H9 (cell line): ENCODE measurements around the gene MDFIC. TPM values are rescaled to one million over a fixed set of nuclear protein-coding genes. Genes with fewer than 3 reads are reported as not detected.

Source experiments
- DNase-seq: peaks from one replicate; pipeline ENCODE4 v3.0.0-alpha.2; 2017
- H2AFZ ChIP-seq: one replicate; pipeline ENCODE4 v1.6.1; 2013; ENCODE audit warnings: mild to moderate bottlenecking, low read length, control low read depth, moderate library complexity
- H2AK5ac ChIP-seq: 2 replicates; pipeline ENCODE4 v1.6.1; 2013; ENCODE audit warnings: low read length, control low read depth, mixed read lengths; ENCODE audit not compliant: insufficient read length
- H2BK120ac ChIP-seq: one replicate; pipeline ENCODE4 v1.6.1; 2013; ENCODE audit warnings: low read depth, mild to moderate bottlenecking, low read length, control low read depth, inconsistent platforms; ENCODE audit not compliant: poor library complexity, severe bottlenecking
- H2BK12ac ChIP-seq: 2 replicates; pipeline ENCODE4 v1.6.1; 2013; ENCODE audit warnings: low read length, control low read depth, mixed read lengths, low read depth; ENCODE audit not compliant: insufficient read length
- H2BK15ac ChIP-seq: 2 replicates; pipeline ENCODE4 v1.6.1; 2013; ENCODE audit warnings: low read depth, low read length, control low read depth
- H2BK20ac ChIP-seq: one replicate; pipeline ENCODE4 v1.6.1; 2013; ENCODE audit warnings: low read depth, mild to moderate bottlenecking, low read length, control low read depth, inconsistent platforms; ENCODE audit not compliant: poor library complexity, severe bottlenecking
- H2BK5ac ChIP-seq: 2 replicates; pipeline ENCODE4 v1.6.1; 2013; ENCODE audit warnings: low read length, control low read depth, mixed read lengths; ENCODE audit not compliant: insufficient read length
- H3K14ac ChIP-seq: 2 replicates; pipeline ENCODE4 v1.6.1; 2013; ENCODE audit warnings: low read length, control low read depth; ENCODE audit not compliant: insufficient read depth
- H3K18ac ChIP-seq: 2 replicates; pipeline ENCODE4 v1.6.1; 2013; ENCODE audit warnings: low read depth, mild to moderate bottlenecking, mixed read lengths, low read length, control low read depth; ENCODE audit not compliant: insufficient read length
- H3K23ac ChIP-seq: 2 replicates; pipeline ENCODE4 v1.6.1; 2013; ENCODE audit warnings: low read length, control low read depth, mixed read lengths, low read depth; ENCODE audit not compliant: insufficient read length
- H3K23me2 ChIP-seq: 2 replicates; pipeline ENCODE4 v1.6.1; 2013; ENCODE audit warnings: low read depth, mild to moderate bottlenecking, mixed read lengths, low read length, control low read depth; ENCODE audit not compliant: insufficient read length, poor library complexity, severe bottlenecking
- H3K27ac ChIP-seq: 2 replicates; pipeline ENCODE4 v1.5.1; 2013; ENCODE audit warnings: low read length, control low read depth, mixed read lengths, low read depth; ENCODE audit not compliant: insufficient read length
- H3K27me3 ChIP-seq: 2 replicates; pipeline ENCODE4 v1.6.1; 2013; ENCODE audit warnings: low read length, control low read depth, inconsistent platforms; ENCODE audit not compliant: insufficient read depth
- H3K4ac ChIP-seq: 2 replicates; pipeline ENCODE4 v1.6.1; 2013; ENCODE audit warnings: low read depth, mild to moderate bottlenecking, control low read depth, inconsistent platforms, low read length, moderate library complexity
- H3K4me1 ChIP-seq: 2 replicates; pipeline ENCODE4 v1.6.1; 2013; ENCODE audit warnings: low read length, control low read depth, inconsistent platforms; ENCODE audit not compliant: insufficient read depth
- H3K4me2 ChIP-seq: 2 replicates; pipeline ENCODE4 v1.6.1; 2013; ENCODE audit warnings: low read length, control low read depth, mixed read lengths; ENCODE audit not compliant: insufficient read length, insufficient read depth
- H3K56ac ChIP-seq: 2 replicates; pipeline ENCODE4 v1.6.1; 2013; ENCODE audit warnings: low read depth, mild to moderate bottlenecking, mixed read lengths, low read length, control low read depth; ENCODE audit not compliant: insufficient read length
- H3K79me1 ChIP-seq: 2 replicates; pipeline ENCODE4 v1.6.1; 2013; ENCODE audit warnings: low read depth, mild to moderate bottlenecking, moderate library complexity, low read length, control low read depth, inconsistent platforms; ENCODE audit not compliant: insufficient read depth, poor library complexity, severe bottlenecking
- H3K79me2 ChIP-seq: 2 replicates; pipeline ENCODE4 v1.6.1; 2013; ENCODE audit warnings: low read length, control low read depth, inconsistent platforms; ENCODE audit not compliant: insufficient read depth
- H3K9ac ChIP-seq: 2 replicates; pipeline ENCODE4 v1.6.1; 2013; ENCODE audit warnings: low read length, control low read depth, mixed read lengths; ENCODE audit not compliant: insufficient read length; ENCODE audit errors: extremely low read depth
- H3K9me3 ChIP-seq: one replicate; pipeline ENCODE4 v1.6.1; 2013; ENCODE audit warnings: low read depth, low read length, inconsistent platforms; ENCODE audit not compliant: control insufficient read depth
- H3T11ph ChIP-seq: one replicate; pipeline ENCODE4 v1.6.1; 2013; ENCODE audit warnings: mild to moderate bottlenecking, low read length, control low read depth, inconsistent platforms
- H4K20me1 ChIP-seq: one replicate; pipeline ENCODE4 v1.6.1; 2013; ENCODE audit not compliant: control insufficient read depth, insufficient read length, insufficient read depth
- H4K5ac ChIP-seq: 2 replicates; pipeline ENCODE4 v1.6.1; 2013; ENCODE audit warnings: low read depth, mild to moderate bottlenecking, mixed read lengths, low read length, control low read depth; ENCODE audit not compliant: insufficient read length
- H4K8ac ChIP-seq: replicated peaks from 2 replicates; pipeline ENCODE4 v1.6.1; 2013; ENCODE audit warnings: low read length, control low read depth, mixed read lengths, low read depth; ENCODE audit not compliant: insufficient read length
- H4K91ac ChIP-seq: 2 replicates; pipeline ENCODE4 v1.6.1; 2013; ENCODE audit warnings: low read depth, mild to moderate bottlenecking, moderate library complexity, mixed read lengths, low read length, control low read depth; ENCODE audit not compliant: insufficient read length
- H3K27ac Mint-ChIP-seq, 3 experiments: 2 replicates in 2 of 3; 3 replicates in 1 of 3; pipeline ENCODE4 v1.8.0; 2020 to 2021; ENCODE audit warnings: mixed read lengths in 3 of 3, mild to moderate bottlenecking in 1 of 3, moderate library complexity in 1 of 3
- H3K27me3 Mint-ChIP-seq: 2 replicates; pipeline ENCODE4 v1.8.0; 2021; ENCODE audit warnings: low read depth, mild to moderate bottlenecking, moderate library complexity, mixed read lengths
- H3K36me3 Mint-ChIP-seq, 3 experiments: 2 replicates in 2 of 3; 3 replicates in 1 of 3; pipeline ENCODE4 v1.8.0; 2020 to 2021; ENCODE audit warnings: low read depth in 3 of 3, mixed read lengths in 3 of 3; ENCODE audit not compliant: insufficient read depth in 1 of 3
- H3K4me1 Mint-ChIP-seq, 2 experiments: 2 replicates each; pipeline ENCODE4 v1.8.0; 2020; ENCODE audit warnings: mixed read lengths in 2 of 2
- H3K4me3 Mint-ChIP-seq, 2 experiments: 2 replicates in 1 of 2; 3 replicates in 1 of 2; pipeline ENCODE4 v1.8.0; 2020 to 2021; ENCODE audit warnings: mild to moderate bottlenecking in 2 of 2, mixed read lengths in 2 of 2, moderate library complexity in 1 of 2
- H3K9me3 Mint-ChIP-seq, 2 experiments: 2 replicates in 1 of 2; 3 replicates in 1 of 2; pipeline ENCODE4 v1.8.0; 2020; ENCODE audit warnings: mild to moderate bottlenecking in 2 of 2, mixed read lengths in 2 of 2, moderate library complexity in 1 of 2
- WGBS: extraction: QIAGEN DNeasy Blood & Tissue Kit; methylation state at CpG from one replicate; pipeline ENCODE4 v1.1.7; 2013; ENCODE audit warnings: missing lambda C conversion rate, low lambda C conversion rate, mixed read lengths; ENCODE audit not compliant: insufficient read length; ENCODE audit errors: extremely low coverage; 5-methylcytosine and 5-hydroxymethylcytosine counted together
- total RNA-seq: library from RNA; stranded (reverse); gene quantifications from 2 replicates; pipeline ENCODE4 v1.2.1, GENCODE V29; 2021
- TF ChIP-seq, protein P1 (sequence below): fragments of 200-600 bp; sonication (generic); conservative IDR thresholded peaks from 3 replicates; pipeline ENCODE4 v1.8.0; 2021; ENCODE audit warnings: antibody characterized with exemption, mild to moderate bottlenecking

Gene MDFIC
- total RNA-seq, 1 experiment from 2014 or later = 2.0 TPM

DNA sequence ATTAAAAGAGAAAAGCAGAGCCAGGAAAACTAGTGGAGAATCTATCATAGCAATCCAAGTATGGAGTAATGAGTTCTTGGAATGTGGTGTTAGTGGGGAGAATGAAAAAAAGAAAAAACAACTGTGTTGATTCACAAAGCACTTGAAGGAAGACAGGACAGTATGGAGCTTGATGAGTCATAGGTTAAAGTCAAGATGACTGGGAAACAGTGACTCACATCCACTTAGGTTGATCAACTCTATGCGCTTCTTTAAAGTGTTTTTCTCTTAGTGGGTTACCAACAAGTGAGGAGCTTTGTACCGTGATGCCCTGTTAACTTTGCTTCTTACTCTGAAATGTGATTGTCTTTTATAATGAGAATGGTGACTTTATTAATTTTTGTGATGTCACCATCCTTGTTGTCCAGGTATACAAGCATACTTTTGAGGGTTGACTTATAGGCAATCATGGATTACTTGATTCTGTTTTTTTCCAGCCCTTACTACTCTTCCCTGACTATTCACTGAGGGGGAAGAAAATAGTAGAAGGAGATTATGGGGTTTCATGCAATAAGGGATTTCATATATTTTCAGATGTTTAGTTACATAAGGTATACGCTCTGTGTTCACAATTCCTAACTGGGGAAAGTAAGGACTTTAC, 32.1 kb upstream of the MDFIC start:
- no peak overlapping the region for H3K27ac ChIP-seq
- H3K14ac ChIP-seq = no peak overlapping the region
- Mint-ChIP-seq H3K9me3 (peaks cover 0 to 2% of the 10 kb centered on the region in 2 experiments; a peak in 1 of 5 replicates), H3K4me1 (no peaks in the 10 kb centered on the region; a peak in 1 of 4 replicates), H3K36me3 (no peaks in the 10 kb centered on the region), H3K27ac (no peak overlapping the region), H3K27me3 (no peaks in the 10 kb centered on the region), H3K4me3 (no peak overlapping the region)
- H3K9ac ChIP-seq = no peak overlapping the region
- no peak overlapping the region for H4K91ac ChIP-seq
- H2AK5ac ChIP-seq = no peak overlapping the region
- no CpG with 5 or more reads among the region's 3 CpGs for WGBS
- TF ChIP-seq, protein P1, sequence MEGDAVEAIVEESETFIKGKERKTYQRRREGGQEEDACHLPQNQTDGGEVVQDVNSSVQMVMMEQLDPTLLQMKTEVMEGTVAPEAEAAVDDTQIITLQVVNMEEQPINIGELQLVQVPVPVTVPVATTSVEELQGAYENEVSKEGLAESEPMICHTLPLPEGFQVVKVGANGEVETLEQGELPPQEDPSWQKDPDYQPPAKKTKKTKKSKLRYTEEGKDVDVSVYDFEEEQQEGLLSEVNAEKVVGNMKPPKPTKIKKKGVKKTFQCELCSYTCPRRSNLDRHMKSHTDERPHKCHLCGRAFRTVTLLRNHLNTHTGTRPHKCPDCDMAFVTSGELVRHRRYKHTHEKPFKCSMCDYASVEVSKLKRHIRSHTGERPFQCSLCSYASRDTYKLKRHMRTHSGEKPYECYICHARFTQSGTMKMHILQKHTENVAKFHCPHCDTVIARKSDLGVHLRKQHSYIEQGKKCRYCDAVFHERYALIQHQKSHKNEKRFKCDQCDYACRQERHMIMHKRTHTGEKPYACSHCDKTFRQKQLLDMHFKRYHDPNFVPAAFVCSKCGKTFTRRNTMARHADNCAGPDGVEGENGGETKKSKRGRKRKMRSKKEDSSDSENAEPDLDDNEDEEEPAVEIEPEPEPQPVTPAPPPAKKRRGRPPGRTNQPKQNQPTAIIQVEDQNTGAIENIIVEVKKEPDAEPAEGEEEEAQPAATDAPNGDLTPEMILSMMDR = no peak
- DNase-seq = no peak
- H4K20me1 ChIP-seq = no peaks in the 10 kb centered on the region
- H3K56ac ChIP-seq = no peak overlapping the region
- H2BK20ac ChIP-seq = no peak overlapping the region
- H3K18ac ChIP-seq = no peak overlapping the region
- no peaks in the 10 kb centered on the region for H3K4me1 ChIP-seq
- no peaks in the 10 kb centered on the region for H3K9me3 ChIP-seq
- no peak overlapping the region for H4K8ac ChIP-seq
- H3K79me1 ChIP-seq = no peaks in the 10 kb centered on the region
- H3K4ac ChIP-seq = no peak overlapping the region
- H3K27me3 ChIP-seq = no peaks in the 10 kb centered on the region
- H3K4me2 ChIP-seq = no peak overlapping the region
- H2BK5ac ChIP-seq = no peak overlapping the region
- no peak overlapping the region for H2AFZ ChIP-seq
- H3K79me2 ChIP-seq = no peaks in the 10 kb centered on the region
- H2BK15ac ChIP-seq = no peak overlapping the region
- no peak overlapping the region for H2BK12ac ChIP-seq
- no peak overlapping the region for H3T11ph ChIP-seq
- no peak overlapping the region for H3K23ac ChIP-seq
- no peak overlapping the region for H2BK120ac ChIP-seq
- H3K23me2 ChIP-seq = no peaks in the 10 kb centered on the region
- no peak overlapping the region for H4K5ac ChIP-seq
